GM12872 (cell line): ENCODE results near the gene ANTXR1.
A peak's percentile ranks its signal among the peaks of the same experiment; 100 is the strongest.

Experiments used
- TF ChIP-seq, protein P1 (sequence below): IDR thresholded peaks from 3 replicates; pipeline ENCODE4 v1.5.1; 2011; ENCODE audit warnings: low read depth, mild to moderate bottlenecking, low read length, moderate library complexity; ENCODE audit not compliant: insufficient read depth

Gene ANTXR1

GRCh38 chr2:69201259-69201658, 188.3 kb downstream of the ANTXR1 start:
- TF ChIP-seq, protein P1, sequence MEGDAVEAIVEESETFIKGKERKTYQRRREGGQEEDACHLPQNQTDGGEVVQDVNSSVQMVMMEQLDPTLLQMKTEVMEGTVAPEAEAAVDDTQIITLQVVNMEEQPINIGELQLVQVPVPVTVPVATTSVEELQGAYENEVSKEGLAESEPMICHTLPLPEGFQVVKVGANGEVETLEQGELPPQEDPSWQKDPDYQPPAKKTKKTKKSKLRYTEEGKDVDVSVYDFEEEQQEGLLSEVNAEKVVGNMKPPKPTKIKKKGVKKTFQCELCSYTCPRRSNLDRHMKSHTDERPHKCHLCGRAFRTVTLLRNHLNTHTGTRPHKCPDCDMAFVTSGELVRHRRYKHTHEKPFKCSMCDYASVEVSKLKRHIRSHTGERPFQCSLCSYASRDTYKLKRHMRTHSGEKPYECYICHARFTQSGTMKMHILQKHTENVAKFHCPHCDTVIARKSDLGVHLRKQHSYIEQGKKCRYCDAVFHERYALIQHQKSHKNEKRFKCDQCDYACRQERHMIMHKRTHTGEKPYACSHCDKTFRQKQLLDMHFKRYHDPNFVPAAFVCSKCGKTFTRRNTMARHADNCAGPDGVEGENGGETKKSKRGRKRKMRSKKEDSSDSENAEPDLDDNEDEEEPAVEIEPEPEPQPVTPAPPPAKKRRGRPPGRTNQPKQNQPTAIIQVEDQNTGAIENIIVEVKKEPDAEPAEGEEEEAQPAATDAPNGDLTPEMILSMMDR: no peak

- TF ChIP-seq, protein P1: no peak
Observed at GRCh38 chr2:69202327-69202726, 189.3 kb downstream of the ANTXR1 start.

DNA sequence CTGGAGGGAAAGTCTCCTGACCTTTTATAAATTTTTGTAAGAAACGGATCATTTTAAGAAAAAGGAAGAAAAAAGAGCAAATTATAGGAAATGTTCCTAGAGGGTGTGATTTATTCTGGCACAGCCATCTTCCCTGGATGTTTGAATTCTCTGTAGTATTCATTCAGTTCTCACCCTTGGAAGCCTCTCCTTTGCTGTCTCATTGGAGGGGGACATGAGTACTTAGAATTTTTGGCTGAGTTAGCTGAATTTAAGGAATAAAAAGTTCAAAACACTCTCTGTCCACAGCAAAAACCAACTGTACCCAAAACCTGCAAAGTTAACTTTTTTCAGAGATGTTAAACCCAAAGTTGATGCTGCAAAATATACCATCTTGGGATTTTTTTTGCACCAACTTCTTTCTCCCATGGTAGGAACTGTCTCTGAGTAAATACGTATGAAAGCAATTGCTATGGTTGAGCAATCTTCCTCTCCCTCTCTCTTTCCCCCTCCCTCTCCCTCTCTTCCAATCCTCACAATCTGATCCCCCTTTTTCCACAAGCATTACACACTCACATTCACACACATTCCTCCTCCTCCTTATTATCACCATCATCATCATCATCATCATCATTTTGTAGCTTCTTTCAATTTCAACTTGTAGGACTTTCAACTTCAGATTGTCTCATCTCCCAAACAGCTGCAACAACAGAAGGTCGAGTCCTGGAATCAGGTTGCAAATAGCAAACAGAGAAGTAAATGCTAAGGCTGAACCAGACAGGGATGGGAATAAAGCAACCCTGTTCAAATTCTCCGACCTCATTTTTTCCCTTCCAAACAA, 190.4 kb downstream of the ANTXR1 start:
- TF ChIP-seq, protein P1: no peak

DNA sequence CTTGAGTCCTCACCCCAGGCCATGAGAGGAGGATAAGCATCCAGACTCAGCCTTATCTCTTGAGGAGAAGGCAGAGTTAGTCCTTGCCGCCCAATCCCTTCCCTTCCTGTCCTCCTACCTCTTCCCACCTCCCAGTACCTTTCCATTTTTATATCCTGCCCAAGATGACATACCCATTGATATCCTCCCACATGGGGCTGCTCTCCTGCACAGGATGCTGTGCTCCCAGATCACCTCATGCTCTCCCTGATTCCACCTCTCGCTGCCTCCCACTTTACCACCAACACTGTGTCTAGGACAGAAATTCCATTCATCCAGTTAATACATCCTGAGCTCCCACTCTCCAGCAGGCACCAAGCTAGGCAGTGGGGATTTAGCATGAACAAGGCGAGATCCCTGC, 191.7 kb downstream of the ANTXR1 start:
- TF ChIP-seq, protein P1: no peak

DNA sequence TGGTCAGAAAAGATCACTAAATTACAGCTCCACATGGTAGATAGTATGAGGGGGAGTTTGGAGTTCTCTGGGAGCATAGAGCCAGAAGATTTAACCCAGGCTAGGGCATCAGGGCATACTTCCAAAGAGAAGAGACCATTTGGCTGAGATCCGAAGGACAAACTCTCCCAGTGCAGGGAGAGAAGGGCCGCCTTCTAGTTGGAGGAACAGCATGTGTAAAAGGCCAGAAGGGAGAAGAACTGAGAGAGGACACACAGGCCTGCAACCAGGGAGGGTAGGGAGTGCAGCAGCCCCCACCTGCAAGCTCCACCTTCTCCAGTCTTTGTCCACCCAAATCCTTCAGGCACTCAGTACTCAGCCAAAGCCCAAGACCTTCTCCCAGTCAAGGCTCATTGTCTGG, 192.1 kb downstream of the ANTXR1 start:
- TF ChIP-seq, protein P1: no peak

DNA sequence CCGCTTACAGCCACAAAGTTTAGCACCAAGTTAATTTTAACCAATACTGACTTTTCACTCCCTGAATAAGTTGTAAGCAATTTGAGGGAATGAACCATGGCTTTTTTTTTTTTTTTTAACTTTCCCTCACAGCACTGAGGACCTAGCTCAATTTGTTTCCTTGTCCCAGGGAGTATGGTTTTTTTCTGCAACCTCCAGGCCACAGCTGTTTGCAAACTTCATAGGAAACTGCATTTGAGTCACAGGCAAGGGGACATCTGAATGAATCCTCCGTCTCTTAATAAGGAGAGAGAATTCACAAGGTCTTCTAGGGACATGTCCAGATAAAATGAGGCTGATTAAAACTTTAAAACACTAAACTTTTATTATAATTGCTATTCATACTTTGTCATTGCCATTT, 192.5 kb downstream of the ANTXR1 start:
- TF ChIP-seq, protein P1: no peak

- TF ChIP-seq, protein P1: 0 out of 3 replicates have a peak, but pooled peaks have one; percentile 27
Observed at GRCh38 chr2:69208023-69208595, 195.1 kb downstream of the ANTXR1 start.
